ENCODE results near the gene RAD51AP1. TPM values are rescaled to one million over a fixed set of nuclear protein-coding genes. Genes with fewer than 3 reads are reported as not detected.

Gene RAD51AP1
- total and polyA plus RNA-seq, 11 donors = 0.19 to 8.2 (median 1.1) TPM; not detected in 1

- intact Hi-C loops (cut with DNase I) = no loop called here
Measured at GRCh38 chr12:4566474-4566873, 27.8 kb downstream of the RAD51AP1 start.

GRCh38 chr12:4567073-4567881 is 28.6 kb downstream of the RAD51AP1 start:
- peak overlapping the region in 1 of 12 donors; percentile 28 for H3K4me3 ChIP-seq
- ATAC-seq = peak in 3 of 4 donors; percentile 47 to 69 (median 56)
- H3K36me3 ChIP-seq = no peaks in the 10 kb centered on the region
- peaks cover 0 to 35% (median 0%) of the 10 kb centered on the region in 12 donors for H3K4me1 ChIP-seq
- no peak for TF ChIP-seq POLR2A (IDR thresholded peaks at IDR 0.05)
- no peak for TF ChIP-seq CTCF (IDR thresholded peaks at IDR 0.05)
- peaks cover 0 to 5% (median 0%) of the 10 kb centered on the region in 9 donors for H3K27me3 ChIP-seq
- DNase-seq = no peak
- intact Hi-C loops (cut with DNase I) = no loop called here
- H3K9me3 ChIP-seq = no peaks in the 10 kb centered on the region
- WGBS, 4 donors = 68 to 71% (median 70%) methylated on average over 3 of the region's 3 CpGs
- H3K27ac ChIP-seq = peak overlapping the region in 3 of 12 donors; percentile 46 to 85 (median 48)

More at GRCh38 chr12:4566474-4566873, 27.8 kb downstream of the RAD51AP1 start:
- Histone ChIP-seq H3K4me1 (peaks cover 0 to 43% (median 5%) of the 10 kb centered on the region in 12 donors), H3K9me3 (no peaks in the 10 kb centered on the region), H3K36me3 (no peaks in the 10 kb centered on the region), H3K4me3 (no peak overlapping the region), H3K27ac (peak overlapping the region in 1 of 12 donors; percentile 85), H3K27me3 (peaks cover 0 to 5% (median 0%) of the 10 kb centered on the region in 9 donors)
- TF ChIP-seq POLR2A (IDR thresholded peaks at IDR 0.05) = no peak
- no peak for TF ChIP-seq CTCF (IDR thresholded peaks at IDR 0.05)
- no peak for DNase-seq
- WGBS, 4 donors = 80 to 87% (median 82%) methylated on average over 2 of the region's 2 CpGs
- no peak for ATAC-seq

DNA sequence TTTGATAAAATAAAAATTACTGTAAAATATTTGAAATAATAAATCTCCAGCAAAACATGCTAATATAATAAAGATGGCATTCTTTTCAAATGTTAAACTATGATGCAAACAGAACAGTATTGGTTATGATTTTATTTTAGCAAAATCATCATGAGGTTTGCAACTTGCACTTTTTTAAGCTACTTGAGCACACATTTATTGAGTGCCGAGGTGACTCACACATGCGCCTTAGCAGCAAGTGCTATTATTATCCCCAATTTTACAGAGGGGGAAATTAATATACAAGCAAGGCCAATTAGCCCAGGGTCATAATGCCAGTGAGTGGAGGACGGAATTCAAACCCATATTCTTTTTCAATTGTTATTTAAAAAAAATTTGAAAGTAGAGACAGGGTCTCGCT is 30.6 kb downstream of the RAD51AP1 start:
- DNase-seq (no peak), ATAC-seq (no peak)
- intact Hi-C loops (cut with DNase I) = no loop called here
- no peak overlapping the region for H3K4me3 ChIP-seq
- WGBS, 4 donors = 91 to 96% (median 93%) methylated on average over 4 of the region's 4 CpGs
- no peak overlapping the region for H3K27ac ChIP-seq
- H3K36me3 ChIP-seq = no peaks in the 10 kb centered on the region
- no peaks in the 10 kb centered on the region for H3K9me3 ChIP-seq
- no peak for TF ChIP-seq CTCF (IDR thresholded peaks at IDR 0.05)
- no peak for TF ChIP-seq POLR2A (IDR thresholded peaks at IDR 0.05)
- peaks cover 0 to 29% (median 0%) of the 10 kb centered on the region in 12 donors for H3K4me1 ChIP-seq
- no peaks in the 10 kb centered on the region for H3K27me3 ChIP-seq

- Histone ChIP-seq H3K4me3 (no peak overlapping the region), H3K4me1 (peaks cover 0 to 6% (median 0%) of the 10 kb centered on the region in 12 donors), H3K9me3 (no peaks in the 10 kb centered on the region), H3K36me3 (no peaks in the 10 kb centered on the region), H3K27ac (no peak overlapping the region), H3K27me3 (no peaks in the 10 kb centered on the region)
- TF ChIP-seq CTCF (IDR thresholded peaks at IDR 0.05) (no peak), POLR2A (IDR thresholded peaks at IDR 0.05) (no peak)
- 32 to 37% (median 35%) methylated on average over 7 of the region's 7 CpGs for WGBS, 4 donors
- DNase-seq (no peak), ATAC-seq (no peak)
- intact Hi-C loops (cut with DNase I) = loop anchor here in 1 of 10 donors (10.0 kb wide), 1 partner anchor 182 kb away; no protein-coding TSS in a partner anchor
Measured at GRCh38 chr12:4572680-4573079, 34.0 kb downstream of the RAD51AP1 start.
